ENCODE data around the gene BID.

DNA sequence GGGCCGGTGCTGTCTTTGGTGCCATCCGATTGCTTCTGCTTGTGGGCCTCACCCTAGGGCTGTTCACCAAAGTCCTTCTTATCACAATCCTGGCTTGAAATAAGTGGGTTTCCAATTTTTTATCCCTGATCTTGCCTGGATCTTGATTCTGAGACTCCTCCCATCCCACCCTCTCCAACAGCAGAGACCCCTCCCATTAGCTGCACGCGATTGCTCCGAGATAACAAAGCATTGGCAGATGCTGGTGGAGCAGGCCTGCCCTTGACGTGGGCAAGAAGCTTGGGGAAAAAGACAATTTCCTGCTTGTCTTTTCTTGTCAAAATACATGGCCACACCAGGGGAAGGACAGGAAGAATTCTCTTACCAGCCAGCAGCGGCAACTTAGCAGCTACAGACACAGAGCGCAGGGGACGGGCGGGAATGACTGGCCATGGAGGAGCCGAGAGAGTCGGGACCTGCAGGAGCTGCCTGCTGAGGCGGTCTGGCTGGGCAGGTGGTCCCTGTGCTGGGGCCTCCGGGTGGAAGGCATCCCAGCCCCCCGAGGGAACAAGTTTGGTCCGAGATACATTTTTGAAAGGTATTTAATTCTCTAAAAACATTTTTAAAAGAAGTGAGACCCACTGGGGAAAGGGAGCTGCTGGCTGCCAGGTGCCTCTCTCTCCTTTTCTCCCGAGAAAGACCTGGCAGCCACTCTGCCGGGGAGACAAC lies 9.7 kb upstream of the BID start:
- TF ChIP-seq POLR2A (IDR thresholded peaks at IDR 0.05): no peak
- no peak for TF ChIP-seq CTCF (IDR thresholded peaks at IDR 0.05)

All from adrenal gland (tissue), 5 donors.